GM19238 (cell line): ENCODE data around the gene MCM3AP.
"Not testable (repeated sequence)": the region's sequence is repeated elsewhere in the genome, so short reads cannot be mapped to it uniquely, and the experiment has no call there.

Experiments used
- DNase-seq: peaks from one replicate; pipeline ENCODE4 v3.0.0; 2011; ENCODE audit warnings: low spot score; ENCODE audit not compliant: insufficient read length

Gene MCM3AP

DNA sequence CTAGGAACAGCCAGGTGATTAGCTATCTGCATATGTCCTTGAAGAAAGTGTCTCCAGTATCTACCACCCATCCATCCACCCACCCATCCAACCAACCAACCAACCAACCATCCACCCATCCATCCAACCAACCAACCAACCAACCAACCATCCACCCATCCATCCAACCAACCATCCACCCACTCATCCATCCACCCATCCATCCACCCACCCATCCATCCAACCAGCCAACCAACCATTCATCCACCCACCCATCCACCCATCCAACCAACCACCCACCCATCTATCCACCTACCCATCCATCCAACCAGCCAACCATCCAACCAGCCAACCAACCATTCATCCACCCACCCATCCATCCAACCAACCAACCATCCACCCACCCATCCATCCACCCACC lies 26.2 kb upstream of the MCM3AP start:
- DNase-seq: no peak

DNA sequence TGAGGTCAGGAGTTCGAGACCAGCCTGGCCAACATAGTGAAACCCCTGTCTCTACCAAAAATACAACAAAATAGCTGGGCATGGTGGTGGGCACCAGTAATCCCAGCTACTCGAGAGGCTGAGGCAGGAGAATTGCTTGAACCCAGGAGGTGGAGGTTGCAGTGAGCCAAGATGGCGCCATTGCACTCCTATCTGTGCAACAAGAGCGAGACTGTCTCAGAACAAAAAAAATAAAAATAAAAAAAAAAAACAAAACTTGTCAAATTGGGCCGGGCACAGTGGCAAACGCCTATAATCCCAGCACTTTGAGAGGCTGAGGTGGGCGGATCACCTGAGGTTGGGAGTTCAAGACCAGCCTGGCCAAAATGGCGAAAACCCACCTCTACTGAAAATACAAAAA lies 24.8 kb upstream of the MCM3AP start:
- not testable (repeated sequence) for DNase-seq

GRCh38 chr21:46308431-46308830 lies 23.0 kb upstream of the MCM3AP start:
- DNase-seq: no peak

GRCh38 chr21:46307625-46308024 lies 22.2 kb upstream of the MCM3AP start:
- DNase-seq: no peak

GRCh38 chr21:46304955-46305354 lies 19.5 kb upstream of the MCM3AP start:
- no peak for DNase-seq

GRCh38 chr21:46304437-46304836 lies 19.0 kb upstream of the MCM3AP start:
- no peak for DNase-seq

DNA sequence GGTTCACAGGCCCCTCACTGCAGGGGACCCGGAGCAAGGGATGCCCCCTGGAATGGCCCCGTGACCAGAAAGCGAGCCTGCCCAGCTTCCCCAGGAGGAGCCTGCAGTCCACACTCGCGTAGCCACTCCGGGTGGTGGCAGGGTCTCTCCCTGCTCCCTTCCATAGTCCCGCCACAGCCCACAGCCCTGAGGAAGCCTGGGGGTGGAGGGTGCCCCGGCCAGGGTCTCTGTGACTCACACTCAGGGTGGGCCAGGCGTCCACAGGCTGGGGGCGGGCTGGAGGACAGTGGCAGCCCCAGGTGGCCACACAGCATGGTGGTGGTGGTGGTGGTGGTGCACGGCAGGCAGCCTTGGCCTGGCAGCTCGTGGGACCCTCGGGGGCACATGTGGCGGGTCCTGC lies 16.3 kb upstream of the MCM3AP start:
- DNase-seq: no peak

DNA sequence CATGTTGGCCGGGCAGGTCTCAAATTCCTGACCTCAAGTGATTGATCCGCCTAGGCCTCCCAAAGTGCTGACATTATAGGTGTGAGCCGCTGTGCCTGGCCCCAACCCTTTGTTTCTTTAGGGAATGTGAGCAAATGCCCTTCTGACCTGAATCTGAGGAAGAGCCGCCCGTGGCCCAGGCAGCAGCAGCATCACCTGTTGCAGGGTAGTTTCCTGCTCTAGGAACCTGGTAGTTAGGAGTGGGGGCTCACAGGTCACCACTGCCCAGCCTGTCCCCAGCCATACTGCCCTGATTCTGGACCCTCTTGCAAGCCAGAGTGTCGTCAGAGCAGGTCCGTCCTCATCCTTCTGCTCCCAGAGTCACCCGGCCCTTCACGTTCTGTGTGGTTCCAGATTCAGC lies 13.8 kb upstream of the MCM3AP start:
- DNase-seq: no peak

DNA sequence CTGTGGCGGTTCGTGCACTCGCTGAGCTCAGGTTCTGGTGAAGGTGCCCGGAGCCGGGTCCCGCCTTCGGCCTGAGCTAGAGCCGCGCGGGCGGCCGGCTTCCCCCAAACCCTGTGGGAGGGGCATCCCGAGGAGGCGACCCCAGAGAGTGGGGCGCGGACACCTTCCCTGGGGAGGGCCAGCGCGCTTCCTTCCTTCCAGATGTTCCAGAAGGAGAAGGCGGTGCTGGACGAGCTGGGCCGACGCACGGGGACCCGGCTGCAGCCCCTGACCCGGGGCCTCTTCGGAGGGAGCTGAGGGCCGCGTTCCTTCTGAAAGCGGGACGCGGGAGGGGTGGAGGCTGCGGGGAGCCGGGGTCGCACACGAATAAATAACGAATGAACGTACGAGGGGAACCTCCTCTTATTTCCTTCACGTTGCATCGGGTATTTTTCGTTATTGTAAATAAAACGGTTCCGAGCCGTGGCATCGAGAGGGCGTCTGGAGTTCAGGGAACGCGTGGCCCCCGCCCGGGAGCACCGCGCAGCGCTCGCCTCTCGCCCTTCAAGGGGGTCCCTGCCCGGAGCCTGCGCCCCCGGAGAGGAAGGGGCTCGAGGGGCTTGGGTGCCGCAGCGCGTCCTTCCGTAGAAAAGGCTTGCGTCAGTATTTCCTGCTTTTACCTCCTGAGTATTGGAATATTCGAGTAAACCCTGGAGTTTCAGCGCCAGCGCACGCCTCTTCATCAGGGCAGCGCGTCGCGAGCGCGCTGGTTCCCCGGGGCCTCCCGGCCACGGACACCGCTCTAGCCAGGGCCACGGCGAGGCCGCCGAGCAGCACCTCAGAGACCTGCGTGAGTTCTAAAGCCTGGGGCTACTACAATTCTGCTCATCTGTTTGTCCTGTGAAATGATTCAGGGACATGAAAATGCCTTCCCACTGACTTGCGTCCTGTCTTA lies 12.2 kb upstream of the MCM3AP start:
- DNase-seq: no peak

- DNase-seq: peak; percentile 39
Measured at GRCh38 chr21:46295996-46296752, 10.8 kb upstream of the MCM3AP start.

DNA sequence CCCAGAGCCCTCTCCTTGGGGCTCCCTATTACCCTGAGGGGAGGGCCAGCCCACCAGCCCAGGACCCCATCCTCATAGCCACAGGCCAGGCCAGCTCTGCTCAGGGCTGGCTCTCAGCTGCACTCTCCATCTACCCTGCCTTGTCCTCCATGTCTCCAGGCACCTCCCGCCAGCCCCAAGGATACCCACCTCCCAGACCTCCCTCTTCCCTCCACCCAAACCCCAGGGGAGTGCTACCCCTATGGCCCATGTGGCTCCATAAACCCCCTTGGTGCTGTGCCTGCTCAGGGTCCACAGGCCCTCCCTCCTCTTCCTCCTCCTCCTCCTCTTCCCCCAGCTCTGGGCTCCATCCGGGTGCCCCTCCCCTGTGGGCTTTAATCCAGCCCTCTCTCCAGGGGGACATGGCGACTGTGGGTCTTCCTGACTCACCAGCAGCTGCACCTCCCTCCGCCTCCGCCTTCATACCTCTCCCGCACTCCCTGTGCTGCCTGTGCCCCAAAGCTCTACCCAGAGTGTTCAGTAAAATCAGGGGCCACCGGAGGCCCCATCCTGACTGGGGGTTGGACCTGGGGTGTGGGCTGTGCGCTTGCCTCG lies 9.9 kb upstream of the MCM3AP start:
- DNase-seq: no peak

- peak; percentile 27 for DNase-seq
Measured at GRCh38 chr21:46294647-46295176, 9.3 kb upstream of the MCM3AP start.

DNA sequence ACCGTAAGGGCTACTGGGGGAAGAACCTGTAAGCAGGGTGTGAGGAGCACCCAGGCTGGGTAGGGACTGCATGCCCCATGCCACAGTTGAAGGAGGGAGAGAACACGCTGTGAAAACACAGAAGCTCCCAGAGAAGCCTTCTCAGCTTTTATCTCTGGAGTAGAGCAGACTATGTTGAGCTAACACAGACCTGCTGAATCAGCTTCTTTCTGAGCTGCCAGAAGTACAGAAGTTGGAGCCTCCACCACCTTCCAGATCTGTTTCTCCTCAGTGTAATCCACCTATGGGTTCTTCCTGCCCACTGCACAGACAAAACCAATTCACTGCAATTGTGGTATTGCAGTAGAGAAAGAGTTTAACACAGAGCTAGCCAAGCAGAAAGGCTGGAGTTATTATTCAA lies 6.2 kb upstream of the MCM3AP start:
- DNase-seq: no peak

GRCh38 chr21:46289655-46290179 lies 4.3 kb upstream of the MCM3AP start:
- no peak for DNase-seq

GRCh38 chr21:46287541-46287940 lies 2.1 kb upstream of the MCM3AP start:
- no peak for DNase-seq

GRCh38 chr21:46286648-46287002 lies 1.2 kb upstream of the MCM3AP start:
- no peak for DNase-seq

GRCh38 chr21:46285761-46286647 lies 593 bp upstream of the MCM3AP start, which contains the start of gene YBEY:
TSS of gene YBEY (plus strand) at chr21:46286342. CDS start at chr21:46286914, 572 bp downstream.
- peak; percentile 92 for DNase-seq

- no peak for DNase-seq
Measured at GRCh38 chr21:46284733-46285132, 678 bp downstream of the MCM3AP start.

DNA sequence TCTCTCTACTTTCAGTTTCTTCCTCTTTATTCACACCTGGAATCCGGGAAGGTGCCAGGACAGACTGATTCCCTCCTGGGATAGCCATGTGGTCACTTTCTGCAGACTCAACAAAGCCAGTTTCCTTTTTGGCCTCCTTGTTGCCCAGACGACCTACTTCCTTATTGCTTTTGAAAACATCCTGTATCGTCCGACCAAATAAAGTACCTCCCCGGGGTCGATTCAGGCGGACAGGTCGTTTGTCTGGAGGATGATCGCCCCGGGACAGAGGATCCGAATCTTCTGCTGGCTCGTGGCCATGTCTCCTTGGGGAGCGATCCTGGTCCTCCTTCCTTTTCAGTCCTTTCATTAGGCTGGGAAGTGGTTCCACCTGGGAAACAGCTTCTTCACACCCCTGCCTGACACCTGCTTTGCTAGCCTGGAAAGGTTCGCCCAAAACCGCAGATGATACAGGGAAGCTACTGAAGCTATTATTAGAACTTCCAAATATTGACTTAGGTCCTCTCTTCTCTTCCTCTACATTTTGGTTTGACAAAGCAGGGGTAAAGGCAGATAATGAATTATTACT lies 1.2 kb downstream of the MCM3AP start:
- DNase-seq: no peak

- DNase-seq: no peak
Measured at GRCh38 chr21:46274797-46275390, 10.5 kb downstream of the MCM3AP start.
